Panc1 (cell line): ENCODE data around the gene DNAH6.

Experiments
- CTCF ChIP-seq: fragments of 450-650 bp; IDR thresholded peaks from 2 replicates; pipeline ENCODE4 v1.5.1; 2017; ENCODE audit warnings: mild to moderate bottlenecking
- POLR2AphosphoS5 ChIP-seq: IDR thresholded peaks from 2 replicates; pipeline ENCODE4 v1.6.1; 2012; ENCODE audit warnings: mild to moderate bottlenecking, low read depth, low read length, moderate library complexity

GRCh38 chr2:84727315-84727714, 211.0 kb downstream of the DNAH6 start:
- no peak for TF ChIP-seq CTCF
- TF ChIP-seq POLR2AphosphoS5, result no peak
